ENCODE measurements around the gene VPS13A. TPM values are rescaled to one million over a fixed set of nuclear protein-coding genes. Genes with fewer than 3 reads are reported as not detected.
A peak's percentile ranks its signal among the peaks of the same experiment; 100 is the strongest.

Gene VPS13A
- total and polyA plus RNA-seq, 9 of the 15 experiments (the other 6 are each of a cell fraction or from before 2014, with no cell fraction given), result 5.6 to 29.9 (median 14.7) TPM

GRCh38 chr9:77177894-77178794 lies 810 bp downstream of the VPS13A start (continued):
- TF ChIP-seq TCF15 (CRISPR knock-in tag; IDR thresholded peaks at IDR 0.05) (no peak), NFXL1 (CRISPR knock-in tag; IDR thresholded peaks at IDR 0.05) (no peak), MAFK (IDR thresholded peaks at IDR 0.05; ENCODE audit: low read length) (no peak), TFAP4 (CRISPR knock-in tag; IDR thresholded peaks at IDR 0.05; ENCODE audit: borderline replicate concordance) (no peak), ZNF263 (CRISPR knock-in tag; IDR thresholded peaks at IDR 0.05; ENCODE audit: borderline replicate concordance) (0 out of 2 replicates have a peak, but pooled peaks have one; percentile 17), RBBP5 (IDR thresholded peaks at IDR 0.05; ENCODE audit: borderline replicate concordance, insufficient read depth, low read length, poor library complexity, severe bottlenecking) (peak; percentile 45), MAX (CRISPR knock-in tag; IDR thresholded peaks at IDR 0.05) (peak; percentile 33), ZNF740 (CRISPR knock-in tag; IDR thresholded peaks at IDR 0.05) (peak; percentile 31; the same call in 1 of the 2 replicates), ZNF740 (tag; IDR thresholded peaks at IDR 0.05) (no peak), RREB1 (CRISPR knock-in tag; IDR thresholded peaks at IDR 0.05) (no peak), RBM15 (IDR thresholded peaks at IDR 0.05; ENCODE audit: insufficient read depth, low read length) (no peak), ARID4B (CRISPR knock-in tag; IDR thresholded peaks at IDR 0.05) (peak; percentile 3; the same call in 1 of the 2 replicates)

Measured in K562 (cell line).